ENCODE data around the gene RAB26.
"Not testable (repeated sequence)": the region's sequence is repeated elsewhere in the genome, so short reads cannot be mapped to it uniquely, and the experiment has no call there.

DNA sequence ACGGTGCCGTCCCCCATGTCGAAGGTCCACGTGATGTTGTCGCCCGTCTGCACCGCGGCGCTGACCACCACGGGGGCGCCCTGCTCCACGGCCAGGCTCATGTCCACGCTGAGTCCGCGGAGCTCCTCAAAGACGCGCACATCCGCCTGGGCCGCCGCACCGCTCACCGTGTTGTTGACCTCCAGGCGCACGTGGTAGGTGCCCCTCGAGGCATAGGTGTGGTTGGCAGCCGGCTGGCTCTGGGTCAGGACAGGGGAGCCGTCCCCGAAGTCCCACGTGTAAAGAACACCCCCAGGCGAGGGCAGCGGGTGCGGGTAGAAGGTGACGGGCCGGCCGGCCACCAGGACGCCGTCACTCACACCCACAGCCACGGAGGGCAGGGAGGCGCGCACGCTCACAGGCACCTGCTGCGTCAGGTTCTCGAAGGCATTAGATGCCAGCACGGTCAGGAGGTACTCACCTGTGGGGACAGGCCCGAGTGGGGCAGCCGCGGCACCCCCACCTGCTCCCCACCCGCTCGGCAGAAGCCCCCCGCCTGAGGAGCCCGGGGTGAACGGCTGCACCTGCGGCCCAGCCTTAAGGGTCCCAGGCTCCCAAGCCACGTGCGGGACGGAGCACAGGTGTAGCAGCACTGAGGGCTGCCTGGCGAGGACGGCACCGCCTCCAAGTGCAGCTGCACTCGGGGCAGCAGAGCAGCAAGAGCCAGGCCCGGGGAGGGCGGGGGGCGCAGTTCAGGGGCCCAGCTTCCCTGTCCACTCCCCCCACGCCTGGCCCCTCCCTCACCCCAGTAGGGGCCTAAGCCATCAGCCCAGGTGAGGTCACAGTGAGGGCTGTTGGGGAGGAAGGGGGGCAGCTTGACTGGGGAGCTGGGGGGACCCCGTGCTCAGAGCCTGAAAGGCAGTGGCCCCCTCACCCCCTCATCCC, 36.8 kb upstream of the RAB26 start:
- TF ChIP-seq POLR2AphosphoS5 (IDR thresholded peaks at IDR 0.05; ENCODE audit: borderline replicate concordance, low read depth, low read length); EZH2 (IDR thresholded peaks at IDR 0.05): not testable (repeated sequence)
